K562 (cell line): Measurements from ENCODE around the gene APC. TPM values are rescaled to one million over a fixed set of nuclear protein-coding genes. Genes with fewer than 3 reads are reported as not detected.
A peak's percentile ranks its signal among the peaks of the same experiment; 100 is the strongest.

Source experiments
- ATAC-seq: fragments of 200-7000 bp; cut with Tn5 transposase; 3 replicates; pipeline ENCODE4 v1.9.1; 2020; ENCODE audit warnings: moderate library complexity
- BruUV-seq: library from RNA; stranded (reverse); fragments of 400-500 nt; replicated peaks from 2 replicates; lab custom pipeline; 2021; lab: Mats Ljungman, UMichigan
- CTCF ChIA-PET: fragments of 300-600 bp; formaldehyde crosslinking; extraction: SDS; loops from one replicate; lab custom pipeline; 2021; ENCODE audit warnings: low intra/inter-chr PET ratio; lab: Yijun Ruan, JAX
- POLR2A ChIA-PET: fragments of 300-600, 350-650 bp; sonication (Branson Sonifier 250); formaldehyde crosslinking; extraction: SDS; loops from one replicate; lab custom pipeline; 2021; ENCODE audit warnings: antibody characterized with exemption, inconsistent platforms; lab: Yijun Ruan, JAX
- DNase-seq, 4 experiments: peaks; one replicate each; pipeline versions ENCODE4 v3.0.0 to v3.0.0-alpha.2; 2011 to 2018; ENCODE audit warnings: low spot score in 3 of 4, mixed read lengths in 3 of 4; ENCODE audit errors: extremely low read depth in 1 of 4
- FAIRE-seq: peaks from 2 replicates; lab custom pipeline; 2011; peaks lifted over from hg19 to GRCh38; lab: Jason Lieb, UNC
- H2AFZ ChIP-seq: 2 replicates; pipeline ENCODE4 v1.6.0; 2011; ENCODE audit warnings: low read depth, low read length, control low read depth, inconsistent platforms
- H3K27ac ChIP-seq: fragments of 200-600 bp; 3 replicates; pipeline ENCODE4 v1.8.0; 2011; ENCODE audit warnings: low read depth, mild to moderate bottlenecking, control low read depth, inconsistent platforms, low read length, moderate library complexity, mixed read lengths; ENCODE audit errors: extremely low read depth
- H3K27me3 ChIP-seq, 2 experiments: fragments of 300-600 bp in 1 of 2; 2 replicates in 1 of 2; 3 replicates in 1 of 2; pipeline versions ENCODE4 v1.6.0 to v1.8.0; 2011; ENCODE audit warnings: inconsistent platforms in 2 of 2, low read length in 2 of 2, mild to moderate bottlenecking in 1 of 2, mixed read lengths in 1 of 2, moderate library complexity in 1 of 2; ENCODE audit not compliant: control insufficient read depth in 2 of 2, insufficient read depth in 2 of 2
- H3K36me3 ChIP-seq: fragments of 300-600 bp; 3 replicates; pipeline ENCODE4 v1.8.0; 2011; ENCODE audit warnings: mild to moderate bottlenecking, low read length, inconsistent platforms; ENCODE audit not compliant: control insufficient read depth, insufficient read depth
- H3K4me1 ChIP-seq, 2 experiments: fragments of 200-600 bp in 1 of 2; replicated peaks in 1 of 2; 2 replicates in 1 of 2; 3 replicates in 1 of 2; pipeline versions ENCODE4 v1.5.1 to v1.8.0; 2011; ENCODE audit warnings: inconsistent platforms in 2 of 2, low read length in 2 of 2, mild to moderate bottlenecking in 1 of 2, mixed read lengths in 1 of 2, moderate library complexity in 1 of 2; ENCODE audit not compliant: control insufficient read depth in 2 of 2, insufficient read depth in 2 of 2
- H3K4me2 ChIP-seq: 2 replicates; pipeline ENCODE4 v1.6.1; 2011; ENCODE audit warnings: low read length, control low read depth, inconsistent platforms, mixed read lengths; ENCODE audit not compliant: insufficient read depth
- H3K4me3 ChIP-seq: fragments of 200-600 bp; sonication (generic), shearing (Covaris generic); 2 replicates; pipeline ENCODE4 v1.5.1; 2016; ENCODE audit warnings: control low read depth, inconsistent platforms
- H3K79me2 ChIP-seq: fragments of 200-600 bp; 3 replicates; pipeline ENCODE4 v1.8.0; 2011; ENCODE audit warnings: low read length, inconsistent platforms; ENCODE audit not compliant: control insufficient read depth, insufficient read depth
- H3K9ac ChIP-seq, 2 experiments: 2 replicates each; pipeline versions ENCODE4 v1.6.0 to v1.6.1; 2011; ENCODE audit warnings: low read depth in 2 of 2, low read length in 2 of 2, control low read depth in 1 of 2, inconsistent platforms in 1 of 2, mild to moderate bottlenecking in 1 of 2, mixed read lengths in 1 of 2; ENCODE audit not compliant: insufficient read depth in 1 of 2
- H3K9me1 ChIP-seq: one replicate; pipeline ENCODE4 v1.6.0; 2011; ENCODE audit warnings: inconsistent platforms, mild to moderate bottlenecking, low read length, moderate library complexity; ENCODE audit not compliant: control insufficient read depth, insufficient read depth
- H3K9me3 ChIP-seq: replicated peaks from 2 replicates; pipeline ENCODE4 v1.5.1; 2011; ENCODE audit warnings: low read depth, low read length, inconsistent platforms; ENCODE audit not compliant: control insufficient read depth, insufficient read depth
- H4K20me1 ChIP-seq: replicated peaks from 2 replicates; pipeline ENCODE4 v1.6.1; 2011; ENCODE audit warnings: low read length, inconsistent platforms, mixed read lengths; ENCODE audit not compliant: control insufficient read depth, insufficient read depth
- ARID4B ChIP-seq: sonication (generic); formaldehyde crosslinking; IDR thresholded peaks from 2 replicates; pipeline ENCODE4 v1.8.0; 2022; ENCODE audit warnings: mild to moderate bottlenecking, missing genetic modification reagents
- CC2D1A ChIP-seq: fragments of 450-650 bp; IDR thresholded peaks from 2 replicates; pipeline ENCODE4 v1.6.1; 2017; ENCODE audit warnings: mild to moderate bottlenecking
- EHMT2 ChIP-seq: fragments of 450-650 bp; IDR thresholded peaks from 2 replicates; pipeline ENCODE4 v1.6.1; 2018; ENCODE audit warnings: antibody characterized with exemption
- ESRRA ChIP-seq: fragments of 450-650 bp; IDR thresholded peaks from 2 replicates; pipeline ENCODE4 v1.6.1; 2014; ENCODE audit warnings: low read depth, mild to moderate bottlenecking, moderate library complexity, borderline replicate concordance
- HNRNPH1 ChIP-seq: fragments of 200-400 bp; formaldehyde crosslinking; optimal IDR thresholded peaks from 2 replicates; pipeline ENCODE3; 2017; ENCODE audit warnings: low read depth, mild to moderate bottlenecking, low read length, moderate library complexity
- NFIC ChIP-seq: fragments of 450-650 bp; IDR thresholded peaks from 2 replicates; pipeline ENCODE4 v1.6.1; 2017; ENCODE audit warnings: mild to moderate bottlenecking, inconsistent platforms
- RBBP5 ChIP-seq: fragments of 200-600 bp; sonication (generic); IDR thresholded peaks from 2 replicates; pipeline ENCODE4 v1.6.1; 2012; ENCODE audit warnings: borderline replicate concordance, mild to moderate bottlenecking, low read length, control low read depth, inconsistent platforms; ENCODE audit not compliant: insufficient read depth, poor library complexity, severe bottlenecking
- USF2 ChIP-seq: sonication (generic); formaldehyde crosslinking; IDR thresholded peaks from 2 replicates; pipeline ENCODE4 v1.5.0; 2020; ENCODE audit warnings: missing genetic modification reagents
- ZNF717 ChIP-seq: fragments of 250-450 bp; sonication (Bioruptor Pico); IDR thresholded peaks from 2 replicates; pipeline ENCODE4 v1.5.0; 2021
- ZNF75A ChIP-seq: fragments of 450-650 bp; formaldehyde crosslinking; IDR thresholded peaks from 2 replicates; pipeline ENCODE4 v1.4.0; 2020; ENCODE audit warnings: mild to moderate bottlenecking
- WGBS: fragments of 100-300 bp; shearing (Covaris generic); methylation state at CpG from one replicate; pipeline ENCODE4 v1.1.6; 2016; ENCODE audit warnings: low coverage, mixed read lengths; ENCODE audit not compliant: insufficient coverage; ENCODE audit errors: missing lambda C conversion rate; 5-methylcytosine and 5-hydroxymethylcytosine counted together
- in situ Hi-C: fragments of 300-500 bp; cut with MboI; formaldehyde crosslinking; loops from 4 replicates; pipeline ENCODE4 v1.15.0; 2018; ENCODE audit warnings: inconsistent platforms, mixed read lengths
- intact Hi-C: fragments of 100-400 bp; cut with micrococcal nuclease; formaldehyde crosslinking; loops from 2 replicates; pipeline ENCODE4 v1.14.2; 2022
- polyA plus RNA-seq, 8 experiments: library from polyadenylated mRNA; depleted of rRNA in 4 of 8; stranded (reverse) in 5 of 8; unstranded in 3 of 8; fragments of >200 nt; fragmentation: Nextera tagmentation in 2 of 8; fragmentation: Illumina TruSeq in 1 of 8; extraction: Ambion mirVana in 2 of 8; extraction: Trizol in 1 of 8; gene quantifications; 2 replicates each; pipeline versions ENCODE4 v1.2.1 to v1.2.3, GENCODE V29; 2011 to 2014; ENCODE audit warnings: inconsistent platforms in 1 of 8, missing spikeins in 1 of 8
- total RNA-seq, 7 experiments: library from RNA; depleted of rRNA in 6 of 7; stranded (reverse); fragments of >200 nt in 6 of 7; fragmentation: Illumina TruSeq in 2 of 7; extraction: Trizol in 2 of 7; gene quantifications; 2 replicates each; pipeline versions ENCODE4 v1.2.1 to v1.2.3, GENCODE V29; 2011 to 2021; ENCODE audit warnings: low replicate concordance in 1 of 7
- TF ChIP-seq, protein P1 (sequence below): sonication (generic); formaldehyde crosslinking; IDR thresholded peaks from 2 replicates; pipeline ENCODE4 v1.8.1; 2023; ENCODE audit warnings: missing genetic modification reagents, mild to moderate bottlenecking, borderline replicate concordance

The APC gene
- total and polyA plus RNA-seq, 9 of the 15 experiments (the other 6 are each of a cell fraction or from before 2014, with no cell fraction given), result 5.7 to 29.5 (median 15.4) TPM

DNA sequence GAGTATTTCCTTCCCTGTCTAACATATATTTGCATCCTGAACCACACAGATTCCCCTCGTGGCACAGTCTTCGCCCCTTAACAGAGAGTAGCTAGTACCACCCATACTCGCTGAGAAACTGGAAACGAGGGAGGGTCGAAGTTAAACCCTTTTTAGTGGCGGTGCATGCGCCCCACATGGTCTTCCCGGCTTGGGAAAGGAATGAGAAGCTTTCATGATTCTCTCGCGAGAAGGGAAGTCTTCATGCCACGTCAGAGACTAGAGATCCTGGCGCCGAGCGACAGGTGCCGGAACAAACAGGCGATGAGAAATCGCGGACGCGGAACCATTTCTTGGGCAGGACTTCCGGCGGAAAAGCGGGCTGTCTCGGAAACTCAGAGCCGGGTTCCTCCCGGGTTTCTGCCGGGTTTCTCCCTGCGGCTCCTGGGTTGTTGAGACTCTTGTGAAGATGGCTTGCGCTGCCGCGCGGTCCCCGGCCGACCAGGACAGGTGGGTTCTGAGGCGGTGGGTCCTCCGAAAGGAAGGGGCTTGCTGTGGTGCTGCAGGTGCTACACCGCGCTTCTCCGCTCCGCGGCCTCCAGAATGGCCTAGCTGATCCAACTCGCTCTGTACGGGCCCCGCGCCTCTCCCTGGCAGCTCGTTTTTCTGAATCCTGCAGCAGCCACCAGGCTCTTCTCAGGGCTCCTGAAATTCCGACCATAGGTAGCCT is 123.4 kb downstream of the APC start, which contains the start of gene SRP19:
TSS of gene SRP19 (plus strand) at position 359 of the 709 bp plus-strand sequence. CDS start at position 449, 90 bp downstream.
- peak within 1 kb of the TSS; percentile 94 to 98 for H3K9ac ChIP-seq
- ChIA-PET CTCF (no interaction called here), POLR2A (interaction anchor here (0.6 to 2.0 kb wide), 13 partner anchors 9 to 305 kb away, joined by 3 to 12 read pairs (median 3); partner anchors contain the start of gene REEP5)
- peak; percentile 88 to 98 (median 92) for DNase-seq
- intact Hi-C loops (loop anchor here (1.0 to 5.0 kb wide), 3 partner anchors 60 to 169 kb away; partner anchors contain the start of gene DCP2), in situ Hi-C loops (no loop called here)
- no TSS peak for BruUV-seq
- peak within 1 kb of the TSS; percentile 85 for H3K4me2 ChIP-seq
- peaks cover 0 to 12% of the 10 kb centered on the region in 2 experiments; a peak in 2 of 5 replicates for H3K4me1 ChIP-seq
- ATAC-seq, result peak; percentile 98
- peak; percentile 93 for FAIRE-seq
- peaks cover 44% of the 10 kb centered on the region for H3K79me2 ChIP-seq
- peak within 1 kb of the TSS; percentile 82 for H3K4me3 ChIP-seq
- peak within 1 kb of the TSS; percentile 96 for H2AFZ ChIP-seq
- 4% methylated on average over 43 of the region's 47 CpGs for WGBS
- H3K9me3 ChIP-seq, result no peaks in the 10 kb centered on the region
- H3K9me1 ChIP-seq, result no peaks in the 10 kb centered on the region
- H3K36me3 ChIP-seq, result peaks cover 36% of the 10 kb centered on the region
- no peaks in the 10 kb centered on the region for H3K27me3 ChIP-seq
- H4K20me1 ChIP-seq, result no peaks in the 10 kb centered on the region
- H3K27ac ChIP-seq, result peak within 1 kb of the TSS; percentile 81
- TF ChIP-seq ZNF75A (CRISPR knock-in tag) (no peak), HNRNPH1 (no peak), CC2D1A (0 out of 2 replicates have a peak, but pooled peaks have one; percentile 42), EHMT2 (0 out of 2 replicates have a peak, but pooled peaks have one; percentile 37), NFIC (no peak; the same call in 1 of the 2 replicates), RBBP5 (peak; percentile 97), ZNF717 (CRISPR knock-in tag) (no peak), USF2 (CRISPR knock-in tag) (no peak), ESRRA (0 out of 2 replicates have a peak, but pooled peaks have one; percentile 28), ARID4B (CRISPR knock-in tag) (peak; percentile 87)
- TF ChIP-seq, protein P1, sequence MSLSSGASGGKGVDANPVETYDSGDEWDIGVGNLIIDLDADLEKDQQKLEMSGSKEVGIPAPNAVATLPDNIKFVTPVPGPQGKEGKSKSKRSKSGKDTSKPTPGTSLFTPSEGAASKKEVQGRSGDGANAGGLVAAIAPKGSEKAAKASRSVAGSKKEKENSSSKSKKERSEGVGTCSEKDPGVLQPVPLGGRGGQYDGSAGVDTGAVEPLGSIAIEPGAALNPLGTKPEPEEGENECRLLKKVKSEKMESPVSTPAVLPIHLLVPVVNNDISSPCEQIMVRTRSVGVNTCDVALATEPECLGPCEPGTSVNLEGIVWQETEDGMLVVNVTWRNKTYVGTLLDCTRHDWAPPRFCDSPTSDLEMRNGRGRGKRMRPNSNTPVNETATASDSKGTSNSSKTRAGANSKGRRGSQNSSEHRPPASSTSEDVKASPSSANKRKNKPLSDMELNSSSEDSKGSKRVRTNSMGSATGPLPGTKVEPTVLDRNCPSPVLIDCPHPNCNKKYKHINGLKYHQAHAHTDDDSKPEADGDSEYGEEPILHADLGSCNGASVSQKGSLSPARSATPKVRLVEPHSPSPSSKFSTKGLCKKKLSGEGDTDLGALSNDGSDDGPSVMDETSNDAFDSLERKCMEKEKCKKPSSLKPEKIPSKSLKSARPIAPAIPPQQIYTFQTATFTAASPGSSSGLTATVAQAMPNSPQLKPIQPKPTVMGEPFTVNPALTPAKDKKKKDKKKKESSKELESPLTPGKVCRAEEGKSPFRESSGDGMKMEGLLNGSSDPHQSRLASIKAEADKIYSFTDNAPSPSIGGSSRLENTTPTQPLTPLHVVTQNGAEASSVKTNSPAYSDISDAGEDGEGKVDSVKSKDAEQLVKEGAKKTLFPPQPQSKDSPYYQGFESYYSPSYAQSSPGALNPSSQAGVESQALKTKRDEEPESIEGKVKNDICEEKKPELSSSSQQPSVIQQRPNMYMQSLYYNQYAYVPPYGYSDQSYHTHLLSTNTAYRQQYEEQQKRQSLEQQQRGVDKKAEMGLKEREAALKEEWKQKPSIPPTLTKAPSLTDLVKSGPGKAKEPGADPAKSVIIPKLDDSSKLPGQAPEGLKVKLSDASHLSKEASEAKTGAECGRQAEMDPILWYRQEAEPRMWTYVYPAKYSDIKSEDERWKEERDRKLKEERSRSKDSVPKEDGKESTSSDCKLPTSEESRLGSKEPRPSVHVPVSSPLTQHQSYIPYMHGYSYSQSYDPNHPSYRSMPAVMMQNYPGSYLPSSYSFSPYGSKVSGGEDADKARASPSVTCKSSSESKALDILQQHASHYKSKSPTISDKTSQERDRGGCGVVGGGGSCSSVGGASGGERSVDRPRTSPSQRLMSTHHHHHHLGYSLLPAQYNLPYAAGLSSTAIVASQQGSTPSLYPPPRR (CRISPR knock-in tag), result no peak
